GM12872 (cell line): ENCODE data around the gene B4GALT5.

Experiments
- TF ChIP-seq, protein P1 (sequence below): IDR thresholded peaks from 3 replicates; pipeline ENCODE4 v1.5.1; 2011; ENCODE audit warnings: low read depth, mild to moderate bottlenecking, low read length, moderate library complexity; ENCODE audit not compliant: insufficient read depth

The B4GALT5 gene

DNA sequence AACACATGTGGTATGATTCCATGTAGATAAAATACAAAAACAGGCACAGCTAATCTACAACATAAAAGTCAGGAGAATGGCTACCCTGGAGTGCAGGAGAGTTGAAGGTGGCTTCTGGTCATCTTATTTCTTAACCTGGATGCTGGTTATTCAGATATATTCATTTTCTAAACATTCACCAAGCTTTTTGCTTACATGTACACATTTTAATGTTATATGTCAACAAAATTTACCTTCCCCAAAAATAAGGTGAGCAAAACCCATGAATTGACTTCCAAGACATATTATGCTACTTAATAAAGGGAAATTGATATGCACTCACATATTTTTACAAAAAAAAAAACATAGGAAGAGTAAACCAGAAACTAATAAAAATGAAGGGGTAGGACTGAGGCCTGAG is 50.6 kb downstream of the B4GALT5 start:
- TF ChIP-seq, protein P1, sequence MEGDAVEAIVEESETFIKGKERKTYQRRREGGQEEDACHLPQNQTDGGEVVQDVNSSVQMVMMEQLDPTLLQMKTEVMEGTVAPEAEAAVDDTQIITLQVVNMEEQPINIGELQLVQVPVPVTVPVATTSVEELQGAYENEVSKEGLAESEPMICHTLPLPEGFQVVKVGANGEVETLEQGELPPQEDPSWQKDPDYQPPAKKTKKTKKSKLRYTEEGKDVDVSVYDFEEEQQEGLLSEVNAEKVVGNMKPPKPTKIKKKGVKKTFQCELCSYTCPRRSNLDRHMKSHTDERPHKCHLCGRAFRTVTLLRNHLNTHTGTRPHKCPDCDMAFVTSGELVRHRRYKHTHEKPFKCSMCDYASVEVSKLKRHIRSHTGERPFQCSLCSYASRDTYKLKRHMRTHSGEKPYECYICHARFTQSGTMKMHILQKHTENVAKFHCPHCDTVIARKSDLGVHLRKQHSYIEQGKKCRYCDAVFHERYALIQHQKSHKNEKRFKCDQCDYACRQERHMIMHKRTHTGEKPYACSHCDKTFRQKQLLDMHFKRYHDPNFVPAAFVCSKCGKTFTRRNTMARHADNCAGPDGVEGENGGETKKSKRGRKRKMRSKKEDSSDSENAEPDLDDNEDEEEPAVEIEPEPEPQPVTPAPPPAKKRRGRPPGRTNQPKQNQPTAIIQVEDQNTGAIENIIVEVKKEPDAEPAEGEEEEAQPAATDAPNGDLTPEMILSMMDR, result no peak

DNA sequence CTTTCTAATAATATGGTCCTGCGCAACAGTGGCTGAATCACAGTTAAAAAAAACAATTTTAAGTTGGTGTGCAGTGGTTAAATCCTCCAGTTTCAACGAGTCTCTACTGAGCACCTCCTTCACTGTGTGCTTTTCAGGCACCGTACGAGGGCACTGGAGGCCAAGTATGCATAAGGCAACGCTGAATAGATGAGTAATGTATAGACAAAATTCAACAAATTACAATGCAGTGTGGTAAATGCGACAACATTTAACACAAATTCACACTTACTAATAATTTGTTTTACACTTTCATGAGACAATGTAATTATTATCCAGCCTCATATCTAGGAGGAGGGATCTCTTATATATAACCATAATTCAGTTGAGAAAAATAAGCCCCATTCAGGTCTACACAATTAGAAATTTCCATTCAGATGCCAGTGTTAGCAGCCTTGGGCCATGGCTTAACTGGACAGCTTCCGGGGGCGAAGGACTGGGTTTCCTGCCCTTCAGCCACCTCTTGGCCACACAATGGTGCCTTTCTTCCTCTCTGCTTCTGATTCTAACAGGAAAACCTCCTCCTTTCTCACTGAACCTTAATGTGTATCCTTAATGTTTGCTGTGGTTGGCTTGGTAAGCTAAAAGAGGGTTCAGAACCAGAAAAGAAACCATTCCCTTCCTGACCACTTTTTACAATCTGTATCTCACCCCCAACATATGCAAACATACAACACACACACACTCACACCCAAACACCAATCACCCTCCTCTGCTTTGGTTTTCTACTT is 51.9 kb downstream of the B4GALT5 start:
- TF ChIP-seq, protein P1, result no peak

DNA sequence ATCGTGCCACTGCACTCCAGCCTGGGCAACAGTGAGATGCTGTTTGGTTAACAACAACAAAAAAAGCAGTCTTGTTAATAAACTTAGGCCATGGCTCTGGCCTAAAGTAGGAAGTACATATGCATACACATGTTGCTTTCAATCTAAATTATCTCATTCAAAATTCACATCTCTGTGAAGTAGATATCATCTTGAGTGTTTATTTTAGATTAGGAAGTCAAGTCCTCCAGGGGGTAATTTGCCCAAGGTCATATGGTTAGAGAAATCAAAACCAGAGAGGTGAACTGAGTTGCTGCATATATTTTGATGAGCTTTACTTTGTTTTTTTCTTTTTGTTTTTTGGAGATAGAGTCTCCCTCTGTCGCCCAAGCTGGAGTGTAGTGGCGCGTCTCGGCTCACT is 52.8 kb downstream of the B4GALT5 start:
- TF ChIP-seq, protein P1, result no peak

DNA sequence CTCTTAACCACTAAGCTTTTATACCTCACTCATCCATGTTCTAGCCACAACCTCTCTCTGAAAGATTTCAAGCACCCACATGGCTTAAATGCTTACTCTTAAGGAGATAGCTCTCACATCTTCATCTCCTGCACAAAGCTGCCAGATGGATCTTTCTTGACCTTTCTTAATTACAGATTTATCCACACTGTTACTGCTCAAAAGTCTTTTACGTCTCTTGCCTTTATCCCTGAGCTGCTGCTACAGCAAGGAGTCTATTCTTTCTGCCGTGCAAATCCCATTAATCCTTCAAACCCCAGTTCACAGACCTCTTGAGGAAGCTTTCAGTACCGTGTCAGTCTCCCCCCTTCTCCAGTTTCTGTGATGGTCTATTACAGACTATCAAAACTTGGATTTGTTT is 54.6 kb downstream of the B4GALT5 start:
- TF ChIP-seq, protein P1, result no peak

DNA sequence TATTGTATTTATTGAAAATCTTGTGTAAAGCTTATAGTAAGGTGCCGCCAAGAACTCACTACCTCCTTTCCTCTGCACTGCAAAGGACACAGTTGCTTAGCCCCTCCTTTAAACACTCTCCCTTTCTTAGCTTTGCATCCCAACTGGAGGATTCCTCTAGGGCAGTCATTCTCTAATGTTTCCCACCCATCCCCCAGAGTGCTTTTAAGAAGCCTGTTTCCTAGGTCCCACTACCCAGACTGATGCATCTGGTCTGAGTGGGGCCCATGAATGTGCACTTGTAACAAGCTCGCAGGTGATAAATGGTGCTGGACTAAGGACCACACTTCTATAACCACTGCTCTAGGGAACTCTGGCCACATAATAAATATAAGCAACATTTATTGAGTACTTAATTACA is 55.2 kb downstream of the B4GALT5 start:
- TF ChIP-seq, protein P1, result no peak

DNA sequence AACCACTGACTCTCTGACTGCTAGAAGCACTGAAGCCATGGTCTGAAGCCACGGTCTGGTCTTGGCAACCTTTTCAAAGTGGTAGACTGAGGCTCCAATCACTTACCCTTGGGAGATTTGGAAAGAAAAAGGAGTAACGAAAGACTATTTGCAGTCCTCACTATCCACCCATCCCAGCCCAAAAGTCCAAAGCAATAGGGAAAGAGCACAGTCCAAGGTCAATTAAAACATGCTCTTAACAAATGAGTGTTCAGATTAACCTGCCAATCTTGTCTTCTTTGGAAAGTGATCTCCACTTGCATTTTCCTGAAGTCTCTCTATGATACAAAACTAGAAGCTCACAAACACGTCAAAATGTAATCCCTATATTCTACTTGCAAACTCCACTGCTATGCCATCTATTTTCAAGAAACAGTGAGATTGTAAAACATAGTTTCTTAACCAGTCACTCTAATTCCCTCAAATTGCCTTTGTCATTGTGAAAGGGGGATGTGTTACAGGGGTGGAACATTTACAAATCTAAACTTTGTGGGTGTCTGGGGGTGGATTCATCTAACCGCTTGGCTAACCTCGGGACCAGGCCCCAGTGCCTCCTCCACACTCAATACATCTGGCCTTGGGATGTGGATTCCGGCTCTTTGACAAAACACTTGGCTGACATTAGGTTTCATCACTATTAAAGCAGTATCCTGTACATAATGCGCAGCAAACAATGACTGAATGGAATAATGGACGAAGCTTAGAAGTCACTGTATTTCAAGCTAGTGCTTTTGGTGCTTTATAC is 56.4 kb downstream of the B4GALT5 start:
- TF ChIP-seq, protein P1, result no peak

DNA sequence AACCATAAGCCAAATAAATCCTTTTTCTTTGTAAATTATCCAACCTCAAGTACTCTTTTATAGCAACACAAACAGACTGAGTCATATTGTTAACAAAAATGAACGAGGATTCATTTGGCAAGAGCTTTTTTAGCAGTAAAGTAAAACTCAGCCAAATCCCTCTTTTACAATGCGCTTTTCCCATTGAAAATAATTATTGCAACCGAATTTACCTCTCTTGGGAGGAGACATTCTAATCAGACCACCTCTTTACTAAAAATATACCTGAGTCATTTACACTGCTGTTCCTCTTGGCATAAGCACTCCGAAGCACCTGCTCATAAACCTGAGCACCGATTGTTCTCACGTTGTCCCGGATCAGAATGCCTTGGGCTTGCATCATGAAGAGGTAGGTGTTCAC is 57.4 kb downstream of the B4GALT5 start:
- TF ChIP-seq, protein P1, result no peak
